Activated gamma-delta T cell treated with Interleukin-2 at 50 U/mL for 16 hours (primary cell): ENCODE data around the gene ASB3.

Experiments
- DNase-seq: peaks from one replicate; pipeline ENCODE4 v3.0.0-alpha.2; 2020

Gene ASB3

DNA sequence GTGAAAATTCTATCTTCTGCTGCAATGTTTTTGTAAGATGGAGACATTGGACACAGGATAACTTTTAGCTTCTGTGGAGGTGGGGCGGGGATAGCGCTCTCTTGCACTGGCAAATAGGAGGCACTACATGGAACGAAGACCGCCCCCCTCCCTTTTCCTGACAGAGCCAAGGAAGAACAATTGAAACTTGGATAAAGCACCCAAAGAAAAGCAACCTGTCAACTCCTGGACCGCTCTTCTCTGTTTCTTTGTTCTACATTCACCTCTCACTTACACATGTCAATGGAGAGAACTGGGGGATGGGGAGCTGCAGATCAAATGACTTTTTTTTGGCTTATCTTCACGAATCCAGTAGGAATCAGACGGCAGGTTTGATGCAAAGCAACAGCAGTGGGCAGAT, 145.5 kb downstream of the ASB3 start:
- no peak for DNase-seq

DNA sequence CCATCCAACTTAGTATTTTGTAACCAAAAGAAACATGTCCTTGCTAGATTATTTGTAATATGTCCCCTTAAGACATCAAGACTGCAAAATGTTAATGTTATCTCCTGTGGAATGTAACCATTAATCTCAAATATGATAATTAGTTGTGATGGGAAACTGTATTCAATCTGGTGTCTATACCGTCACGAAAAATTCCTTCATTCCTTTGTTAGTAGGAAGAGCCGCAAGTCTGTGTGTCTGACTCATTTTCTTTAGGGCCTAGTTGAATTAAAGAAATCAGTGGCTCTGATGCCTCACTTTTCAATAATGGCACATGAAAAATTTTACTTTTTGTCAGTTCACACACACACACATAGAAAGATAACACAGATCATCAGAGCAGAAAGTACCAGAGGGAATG, 146.3 kb downstream of the ASB3 start:
- DNase-seq, result no peak

DNA sequence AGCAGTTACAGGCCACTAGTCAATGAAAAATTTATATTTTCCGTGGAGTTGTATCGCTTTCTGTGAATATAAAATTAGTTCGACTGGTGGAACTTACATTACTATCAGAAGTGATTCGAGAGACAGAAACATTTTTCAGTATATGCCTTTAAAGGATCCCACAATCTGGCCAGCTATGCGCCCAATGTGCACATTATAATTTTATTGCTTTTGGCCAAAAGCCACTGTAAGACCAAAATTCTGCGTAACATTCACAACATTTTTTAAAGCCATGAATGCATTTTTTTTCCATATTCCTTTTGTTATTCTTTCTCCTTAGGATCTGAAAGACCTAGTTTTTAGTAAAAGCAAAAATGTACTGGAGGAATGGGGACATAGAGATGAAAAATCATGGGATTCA, 150.2 kb downstream of the ASB3 start:
- no peak for DNase-seq

DNA sequence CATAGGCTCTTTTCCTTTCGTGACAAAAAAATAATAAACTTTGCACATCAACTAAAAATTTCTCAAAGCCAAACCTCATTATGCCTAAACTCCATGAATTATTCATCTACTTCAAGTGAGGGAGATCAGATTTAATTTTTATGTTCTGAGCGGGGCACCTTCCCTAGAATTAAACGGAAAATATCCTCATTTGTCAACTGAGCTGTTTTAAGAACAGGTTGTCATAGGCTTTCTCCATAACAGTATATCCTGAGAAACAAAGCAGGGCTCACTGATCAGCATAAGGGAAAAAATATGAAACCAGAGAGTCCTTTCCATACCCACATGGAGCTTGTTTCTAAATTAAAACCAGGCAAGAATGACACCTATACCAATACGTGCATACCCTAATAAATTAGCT, 150.6 kb downstream of the ASB3 start:
- no peak for DNase-seq

DNA sequence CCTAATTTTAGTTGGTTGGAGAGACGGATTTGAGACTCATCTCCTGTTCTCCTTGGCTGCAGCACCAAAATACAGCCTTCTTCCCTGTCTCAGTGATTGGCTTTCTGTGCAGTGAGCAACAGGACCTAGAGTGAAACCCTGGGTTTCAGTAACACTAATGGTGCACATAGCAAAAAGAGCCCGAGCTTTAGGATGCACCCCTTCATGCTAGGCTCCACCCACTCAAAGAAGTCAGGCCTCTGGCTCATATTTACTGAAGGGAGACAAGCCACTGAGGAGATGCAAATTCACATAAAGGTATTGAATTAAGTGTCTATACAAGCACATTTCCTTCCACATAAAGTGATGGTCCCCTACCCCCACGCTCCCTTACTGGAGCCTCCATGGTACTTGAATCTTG, 151.1 kb downstream of the ASB3 start:
- DNase-seq, result no peak

DNA sequence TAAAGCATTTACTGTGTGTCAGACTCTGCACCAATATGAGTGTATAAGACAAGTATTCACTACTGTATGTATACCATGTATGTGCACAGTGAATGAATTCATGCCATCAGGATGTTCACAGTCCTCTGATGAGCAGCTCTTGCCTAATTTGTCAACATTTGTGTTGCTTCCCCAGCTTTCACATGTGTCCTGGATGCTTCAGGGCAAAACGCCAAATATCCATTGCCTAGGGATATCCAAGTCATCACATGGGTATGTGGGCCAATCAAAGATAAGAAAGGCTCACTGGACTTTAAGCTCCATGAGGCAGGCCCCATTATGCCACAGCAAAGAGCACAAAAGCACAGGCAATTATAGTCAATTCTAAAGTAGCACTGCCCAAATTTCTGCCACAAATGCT, 153.3 kb downstream of the ASB3 start:
- no peak for DNase-seq

DNA sequence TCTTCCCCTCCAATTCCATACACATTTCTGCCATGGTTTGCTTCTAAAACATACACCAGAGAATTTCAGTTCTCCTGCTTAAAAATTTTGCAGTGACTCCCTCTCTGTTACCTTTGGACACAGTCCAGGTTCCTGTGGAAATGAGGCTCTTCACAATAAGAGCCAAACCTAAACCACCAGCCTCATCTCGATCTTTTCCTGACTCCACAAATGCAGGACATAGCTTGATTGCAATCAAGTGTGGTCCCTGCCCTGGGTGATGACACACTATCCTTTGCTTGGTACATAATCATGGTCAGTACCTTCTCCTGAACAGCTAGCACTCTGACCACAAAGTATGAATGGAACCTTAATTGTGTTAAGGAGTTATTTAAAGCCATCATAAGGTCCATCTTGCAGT, 154.0 kb downstream of the ASB3 start:
- DNase-seq, result no peak

DNA sequence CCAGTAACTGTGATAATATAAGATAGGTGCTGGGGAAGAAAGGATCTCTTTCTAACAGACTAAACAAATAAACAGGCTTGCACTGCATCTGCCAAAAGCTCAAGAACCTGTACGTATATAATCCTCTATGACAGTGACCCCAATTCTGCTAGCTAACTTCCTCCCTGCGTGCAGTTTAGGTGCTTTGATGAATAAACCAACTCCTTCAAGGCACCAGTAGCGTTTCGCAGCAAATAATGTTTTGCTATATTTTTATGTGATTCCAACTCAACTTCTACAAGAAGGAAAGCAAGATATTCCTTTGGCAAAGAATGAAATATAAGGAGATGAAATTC, 154.7 kb downstream of the ASB3 start:
- DNase-seq, result no peak

DNA sequence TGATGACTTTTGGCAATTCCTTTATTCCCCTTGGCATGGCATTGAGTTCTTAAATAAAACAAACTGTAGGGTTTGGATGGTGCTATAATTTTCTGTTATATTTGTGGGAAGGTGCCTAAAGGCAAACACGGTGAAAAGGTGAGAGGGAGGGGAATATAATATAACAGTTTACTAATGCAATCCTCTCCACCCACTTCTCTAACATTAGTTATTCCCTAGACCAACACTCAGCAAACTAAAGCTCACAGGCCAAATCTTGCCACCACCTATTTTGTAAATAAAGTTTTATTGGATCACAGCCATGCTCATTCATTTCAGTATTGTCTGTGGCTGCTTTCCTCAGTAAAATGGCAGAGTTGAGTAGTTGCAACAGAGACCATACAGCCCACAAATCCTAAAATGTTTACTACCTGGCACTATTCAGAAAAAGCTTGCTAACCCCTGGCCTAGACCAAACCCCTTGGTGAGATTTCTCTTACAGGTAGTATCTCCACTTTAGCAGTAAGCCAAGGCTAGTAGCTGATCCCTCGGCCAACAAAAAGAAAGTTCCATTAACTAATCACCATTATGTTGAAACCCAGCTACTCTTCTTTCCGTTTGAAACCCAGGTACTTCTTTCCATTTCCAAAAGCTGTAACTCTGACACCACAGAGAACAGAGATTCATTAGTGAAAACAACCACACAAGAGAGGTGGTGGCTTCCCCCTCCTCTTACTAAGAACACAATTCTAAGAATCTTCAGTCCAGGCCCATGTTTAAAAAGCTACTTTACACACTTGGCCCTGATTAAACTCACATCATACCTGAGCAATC, 155.2 kb downstream of the ASB3 start:
- DNase-seq, result no peak

DNA sequence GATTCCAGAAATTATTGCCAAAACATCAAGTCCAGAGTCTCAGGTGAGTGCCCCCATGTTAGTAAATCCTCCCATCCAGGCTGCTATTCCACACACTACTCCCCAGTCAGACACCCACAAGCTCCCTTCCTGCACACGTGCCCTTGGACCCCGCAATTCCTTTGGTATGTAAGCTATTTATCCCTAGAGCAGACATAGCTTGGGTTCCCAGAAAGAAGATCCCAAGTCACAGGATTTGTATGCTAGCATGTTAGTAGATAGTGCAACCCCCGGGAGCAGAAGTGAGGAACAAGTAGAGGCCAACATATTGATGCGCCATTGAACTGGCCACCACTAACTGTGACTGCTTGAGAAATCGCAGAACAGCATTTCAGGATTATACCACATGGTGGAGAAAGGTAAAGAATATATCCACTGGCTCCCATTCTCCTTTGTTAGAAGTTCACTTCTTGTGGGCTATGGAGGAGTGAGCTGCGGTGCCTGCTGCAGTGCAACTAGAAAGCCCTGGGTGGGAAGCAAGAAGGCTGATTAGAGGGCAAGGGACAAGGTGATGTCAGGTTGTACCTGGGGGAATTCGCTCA, 156.6 kb downstream of the ASB3 start:
- no peak for DNase-seq

DNA sequence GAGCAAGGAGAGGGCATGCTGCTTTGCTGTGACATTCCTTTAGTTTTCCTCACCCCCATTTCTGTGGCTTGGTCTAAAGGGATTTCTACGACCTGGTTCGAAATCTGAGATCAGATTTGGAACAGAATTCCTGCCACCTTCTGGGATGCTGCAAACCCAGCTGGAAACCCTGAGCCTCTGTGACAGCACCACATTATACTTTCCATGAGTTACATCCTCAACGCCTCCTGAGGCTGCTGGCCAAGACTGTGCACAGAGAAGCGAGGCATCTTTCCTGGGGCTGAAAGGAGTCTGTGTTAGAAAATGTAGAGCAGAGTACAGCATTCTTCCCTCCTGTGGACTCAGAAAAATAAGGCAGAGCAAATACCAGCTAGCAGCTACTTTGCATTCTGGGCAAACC, 157.3 kb downstream of the ASB3 start:
- DNase-seq, result no peak

DNA sequence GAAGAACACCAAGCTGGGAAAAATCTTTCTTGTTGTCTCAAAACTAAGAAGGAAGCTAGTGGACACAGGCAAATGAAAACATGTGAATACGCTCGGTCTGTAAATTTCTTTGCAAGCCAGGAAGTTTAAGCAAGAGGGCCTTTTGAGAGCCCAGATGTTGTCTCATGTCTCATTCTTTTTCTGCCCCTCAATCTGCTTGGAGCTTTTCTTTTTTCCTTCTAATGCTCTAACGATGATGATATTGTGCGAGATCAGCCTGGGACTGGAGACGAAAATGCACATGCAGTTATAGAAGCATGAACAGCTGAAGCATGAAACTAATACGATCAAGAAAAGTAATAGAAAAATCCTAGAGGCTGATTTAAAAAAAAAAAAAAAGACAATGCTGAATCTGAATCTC, 157.8 kb downstream of the ASB3 start:
- no peak for DNase-seq

DNA sequence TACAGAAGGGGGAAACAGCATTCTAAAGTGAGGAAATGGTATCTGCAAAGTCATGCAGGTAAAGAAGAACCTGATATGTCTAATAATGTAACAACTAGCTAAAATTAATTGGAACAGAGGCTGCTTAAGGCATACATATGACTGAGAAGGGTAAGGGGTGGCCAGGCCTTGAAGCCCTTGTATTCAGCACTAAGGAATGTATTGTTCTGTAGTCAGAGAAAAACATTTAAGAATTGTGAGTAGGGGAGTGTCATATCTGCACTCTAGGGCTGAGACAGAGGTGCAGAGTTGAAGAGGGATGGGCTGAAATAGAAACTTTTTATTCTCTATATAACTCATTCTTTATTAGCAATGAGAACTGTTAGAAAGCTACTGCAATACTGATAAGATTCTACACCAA, 164.6 kb downstream of the ASB3 start:
- DNase-seq, result no peak

DNA sequence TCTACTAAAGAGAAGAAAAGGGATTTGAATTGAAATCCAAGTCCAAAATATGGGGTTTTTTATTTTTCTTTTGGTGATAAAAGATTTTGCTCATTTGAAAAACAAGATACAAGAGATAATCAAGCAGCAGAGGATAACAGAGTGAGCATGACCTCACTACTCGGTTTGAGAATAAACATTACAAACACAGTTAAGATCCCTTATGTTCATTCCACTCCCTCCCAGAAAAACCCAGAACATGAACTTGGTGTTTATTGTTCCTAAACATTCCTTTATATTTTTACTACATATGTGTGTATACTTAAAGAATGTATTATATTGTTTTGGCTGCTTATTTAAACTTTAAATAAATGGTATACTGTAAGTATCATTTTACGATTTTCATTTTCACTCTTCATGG, 165.8 kb downstream of the ASB3 start:
- no peak for DNase-seq
